KMS-11 (cell line): ENCODE measurements around the gene PIRT.

Source experiments
- H2AFZ ChIP-seq: fragments of 200-600 bp; sonication (generic); 2 replicates; pipeline ENCODE4 v1.6.1; 2016; ENCODE audit warnings: antibody characterized with exemption, mixed run types, low read depth
- H3K27ac ChIP-seq: fragments of 200-600 bp; sonication (generic); 2 replicates; pipeline ENCODE4 v1.6.1; 2016; ENCODE audit warnings: mild to moderate bottlenecking, mixed run types
- H3K27me3 ChIP-seq: fragments of 200-600 bp; sonication (generic); 2 replicates; pipeline ENCODE4 v1.6.1; 2017; ENCODE audit warnings: mild to moderate bottlenecking, low read depth, mixed run types, moderate library complexity; ENCODE audit not compliant: insufficient read depth
- H3K36me3 ChIP-seq: fragments of 200-600 bp; sonication (generic); 2 replicates; pipeline ENCODE4 v1.6.1; 2017; ENCODE audit warnings: mild to moderate bottlenecking, mixed run types; ENCODE audit not compliant: insufficient read depth
- H3K4me1 ChIP-seq: fragments of 200-600 bp; sonication (generic); 2 replicates; pipeline ENCODE4 v1.6.1; 2016; ENCODE audit warnings: mild to moderate bottlenecking, low read depth, mixed run types; ENCODE audit not compliant: poor library complexity, severe bottlenecking
- H3K4me2 ChIP-seq: fragments of 200-600 bp; sonication (generic); 2 replicates; pipeline ENCODE4 v1.7.0; 2016; ENCODE audit warnings: mild to moderate bottlenecking, mixed run types
- H3K4me3 ChIP-seq: fragments of 200-600 bp; sonication (generic); IDR thresholded peaks from 2 replicates; pipeline ENCODE4 v1.6.1; 2017; ENCODE audit warnings: low read depth, low read length, mixed read lengths; ENCODE audit not compliant: insufficient read depth
- H3K79me2 ChIP-seq: fragments of 200-600 bp; sonication (generic); 2 replicates; pipeline ENCODE4 v1.6.1; 2016; ENCODE audit warnings: low read depth, mixed run types; ENCODE audit not compliant: insufficient read depth
- H3K9ac ChIP-seq: fragments of 200-600 bp; sonication (generic); 2 replicates; pipeline ENCODE4 v1.6.1; 2016; ENCODE audit warnings: mild to moderate bottlenecking, mixed run types
- H4K20me1 ChIP-seq: fragments of 200-600 bp; sonication (generic); 2 replicates; pipeline ENCODE4 v1.6.1; 2016; ENCODE audit warnings: mild to moderate bottlenecking, mixed run types; ENCODE audit not compliant: insufficient read depth
- TF ChIP-seq, protein P1 (sequence below): fragments of 200-600 bp; sonication (generic); conservative IDR thresholded peaks from 2 replicates; pipeline ENCODE4 v1.6.1; 2017; ENCODE audit warnings: low read depth, mild to moderate bottlenecking, antibody characterized with exemption, low read length, moderate library complexity, mixed read lengths

Gene PIRT

DNA sequence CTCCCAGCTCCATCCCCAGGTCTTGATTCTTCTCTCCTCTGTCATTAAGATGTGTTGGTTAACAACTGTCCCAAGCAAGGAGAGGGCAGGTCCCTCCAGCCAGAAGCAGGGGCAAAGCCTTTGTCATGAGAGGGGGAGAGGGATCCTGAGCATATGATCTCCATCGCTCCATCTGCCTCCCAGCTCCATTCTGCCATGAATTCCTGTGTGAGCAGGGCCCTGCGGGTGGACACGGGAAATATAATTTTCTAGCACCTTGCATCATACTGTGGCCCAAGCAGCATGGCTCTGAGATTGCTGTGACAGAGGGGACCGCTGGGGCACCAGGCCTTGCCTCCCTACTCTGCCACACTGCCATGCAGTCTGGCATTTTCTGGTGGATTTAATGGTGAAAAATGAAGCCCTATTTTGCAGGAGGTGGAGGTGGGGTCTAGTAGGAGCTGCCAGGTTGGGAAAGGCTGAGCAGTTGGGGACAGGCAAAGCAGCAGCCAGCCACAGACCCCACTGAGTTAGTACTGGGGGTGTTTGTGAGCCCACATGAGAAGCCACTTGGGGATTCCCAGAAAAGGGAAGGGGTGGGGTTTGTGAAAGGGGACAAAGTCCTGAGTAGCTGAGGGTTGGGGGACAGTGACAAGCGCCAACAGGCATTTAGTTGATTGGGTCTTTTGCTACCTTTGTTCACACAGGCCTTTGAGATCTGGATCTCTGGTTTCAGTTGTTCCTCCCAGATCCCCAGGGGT is 50.4 kb downstream of the PIRT start:
- H4K20me1 ChIP-seq = no peaks in the 10 kb centered on the region
- H3K79me2 ChIP-seq = no peaks in the 10 kb centered on the region
- no peak overlapping the region for H3K9ac ChIP-seq
- no peak overlapping the region for H3K4me3 ChIP-seq
- H2AFZ ChIP-seq = no peak overlapping the region
- H3K4me2 ChIP-seq = no peak overlapping the region
- no peak overlapping the region for H3K27ac ChIP-seq
- TF ChIP-seq, protein P1, sequence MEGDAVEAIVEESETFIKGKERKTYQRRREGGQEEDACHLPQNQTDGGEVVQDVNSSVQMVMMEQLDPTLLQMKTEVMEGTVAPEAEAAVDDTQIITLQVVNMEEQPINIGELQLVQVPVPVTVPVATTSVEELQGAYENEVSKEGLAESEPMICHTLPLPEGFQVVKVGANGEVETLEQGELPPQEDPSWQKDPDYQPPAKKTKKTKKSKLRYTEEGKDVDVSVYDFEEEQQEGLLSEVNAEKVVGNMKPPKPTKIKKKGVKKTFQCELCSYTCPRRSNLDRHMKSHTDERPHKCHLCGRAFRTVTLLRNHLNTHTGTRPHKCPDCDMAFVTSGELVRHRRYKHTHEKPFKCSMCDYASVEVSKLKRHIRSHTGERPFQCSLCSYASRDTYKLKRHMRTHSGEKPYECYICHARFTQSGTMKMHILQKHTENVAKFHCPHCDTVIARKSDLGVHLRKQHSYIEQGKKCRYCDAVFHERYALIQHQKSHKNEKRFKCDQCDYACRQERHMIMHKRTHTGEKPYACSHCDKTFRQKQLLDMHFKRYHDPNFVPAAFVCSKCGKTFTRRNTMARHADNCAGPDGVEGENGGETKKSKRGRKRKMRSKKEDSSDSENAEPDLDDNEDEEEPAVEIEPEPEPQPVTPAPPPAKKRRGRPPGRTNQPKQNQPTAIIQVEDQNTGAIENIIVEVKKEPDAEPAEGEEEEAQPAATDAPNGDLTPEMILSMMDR = no peak
- H3K27me3 ChIP-seq = no peaks in the 10 kb centered on the region
- H3K36me3 ChIP-seq = no peaks in the 10 kb centered on the region
- H3K4me1 ChIP-seq = no peaks in the 10 kb centered on the region

DNA sequence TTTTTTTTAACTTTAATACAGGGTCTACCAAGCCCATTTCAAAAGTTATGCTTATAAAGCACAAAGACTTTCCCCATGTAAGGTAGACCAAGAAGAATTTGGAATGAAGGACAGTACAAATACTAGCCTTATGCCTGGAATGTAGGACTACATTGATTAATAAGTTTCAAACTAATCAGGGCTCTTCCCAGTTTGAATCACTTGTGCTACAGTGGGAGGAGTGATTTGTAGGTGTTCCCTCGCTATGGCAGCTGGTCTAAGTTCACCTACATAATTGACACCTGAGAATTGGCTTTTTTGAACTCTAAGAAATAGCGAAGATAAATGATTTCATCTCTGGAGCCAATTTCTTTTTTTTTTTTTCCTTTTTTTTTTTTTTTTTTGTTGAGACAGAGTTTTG is 52.6 kb downstream of the PIRT start:
- TF ChIP-seq, protein P1 = no peak

DNA sequence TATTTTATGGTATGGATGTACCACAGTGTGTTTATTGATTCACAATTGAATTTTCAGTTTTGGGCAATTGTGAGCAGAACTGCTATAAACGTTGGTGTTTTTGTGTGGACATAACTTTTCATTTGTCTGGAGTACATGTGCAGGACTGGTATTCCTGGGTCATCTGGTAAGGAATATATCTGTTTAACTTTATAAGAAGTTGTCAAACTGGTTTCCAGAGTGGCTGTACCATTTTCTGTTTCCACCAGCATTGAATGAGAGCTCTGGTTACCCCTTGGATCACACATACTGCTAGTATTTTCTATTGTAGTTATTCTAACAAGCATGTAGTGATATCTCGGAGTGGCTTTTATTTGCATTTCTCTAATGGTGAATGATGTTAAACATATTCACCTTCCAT is 58.3 kb downstream of the PIRT start:
- no peak overlapping the region for H3K27ac ChIP-seq
- no peaks in the 10 kb centered on the region for H3K36me3 ChIP-seq
- no peaks in the 10 kb centered on the region for H3K27me3 ChIP-seq
- no peak overlapping the region for H3K4me2 ChIP-seq
- H3K9ac ChIP-seq = no peak overlapping the region
- H3K79me2 ChIP-seq = no peaks in the 10 kb centered on the region
- no peaks in the 10 kb centered on the region for H4K20me1 ChIP-seq
- H3K4me3 ChIP-seq = no peak overlapping the region
- TF ChIP-seq, protein P1 = no peak
- H2AFZ ChIP-seq = no peak overlapping the region
- H3K4me1 ChIP-seq = no peaks in the 10 kb centered on the region

More for the DNA sequence above, 52.6 kb downstream of the PIRT start:
- H3K79me2 ChIP-seq = no peaks in the 10 kb centered on the region
- no peaks in the 10 kb centered on the region for H3K27me3 ChIP-seq
- no peaks in the 10 kb centered on the region for H3K4me1 ChIP-seq
- no peak overlapping the region for H3K9ac ChIP-seq
- no peak overlapping the region for H3K4me2 ChIP-seq
- H3K36me3 ChIP-seq = no peaks in the 10 kb centered on the region
- no peak overlapping the region for H2AFZ ChIP-seq
- no peak overlapping the region for H3K4me3 ChIP-seq
- H4K20me1 ChIP-seq = no peaks in the 10 kb centered on the region
- H3K27ac ChIP-seq = no peak overlapping the region

DNA sequence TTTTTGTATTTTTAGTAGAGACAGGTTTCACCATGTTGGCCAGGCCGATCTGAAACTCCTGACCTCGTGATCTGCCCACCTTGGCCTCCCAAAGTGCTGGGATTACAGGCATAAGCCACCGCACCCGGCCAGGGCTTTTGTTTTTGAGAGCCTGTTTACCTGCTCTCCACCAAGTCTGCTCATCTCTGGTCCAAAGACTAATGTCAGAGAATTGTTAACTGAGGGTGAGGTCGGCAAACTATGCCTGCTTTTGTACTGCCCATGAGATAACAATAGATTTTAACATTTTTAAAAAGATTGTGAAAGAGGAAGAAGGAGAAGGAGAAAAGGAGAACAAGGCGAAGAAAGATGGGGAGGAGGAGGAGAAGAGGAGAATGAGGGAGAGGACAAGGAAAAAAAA is 60.0 kb downstream of the PIRT start:
- no peak overlapping the region for H2AFZ ChIP-seq
- no peak overlapping the region for H3K4me2 ChIP-seq
- H3K9ac ChIP-seq = no peak overlapping the region
- H3K4me1 ChIP-seq = no peaks in the 10 kb centered on the region
- no peak overlapping the region for H3K4me3 ChIP-seq
- H3K79me2 ChIP-seq = no peaks in the 10 kb centered on the region
- H3K27ac ChIP-seq = no peak overlapping the region
- no peaks in the 10 kb centered on the region for H4K20me1 ChIP-seq
- TF ChIP-seq, protein P1 = no peak
- no peaks in the 10 kb centered on the region for H3K27me3 ChIP-seq
- no peaks in the 10 kb centered on the region for H3K36me3 ChIP-seq
